ENCODE data around the gene PTPRG. TPM values are rescaled to one million over a fixed set of nuclear protein-coding genes. Genes with fewer than 3 reads are reported as not detected.

PTPRG gene
- total RNA-seq, 4 donors from 2014 or later, result 11.0 to 18.5 (median 14.9) TPM

- no peak for DNase-seq (ENCODE audit: low spot score in 2 of 2)
- no peaks in the 10 kb centered on the region for H3K36me3 ChIP-seq
- 75% methylated on average over 5 of the region's 5 CpGs for WGBS
- TF ChIP-seq POLR2AphosphoS5 (IDR thresholded peaks at IDR 0.05) (no peak), CTCF (IDR thresholded peaks at IDR 0.05) (no peak), POLR2A (IDR thresholded peaks at IDR 0.05) (no peak), EP300 (IDR thresholded peaks at IDR 0.05) (no peak)
- H3K4me1 ChIP-seq, result peaks cover 4% of the 10 kb centered on the region
- H3K27me3 ChIP-seq, result no peaks in the 10 kb centered on the region
- H3K27ac ChIP-seq, result no peak overlapping the region
- H3K9me3 ChIP-seq, result no peaks in the 10 kb centered on the region
- H3K4me3 ChIP-seq, result no peak overlapping the region
Measured at GRCh38 chr3:61668317-61668864, 107.0 kb downstream of the PTPRG start.

GRCh38 chr3:61669203-61669602, 107.8 kb downstream of the PTPRG start:
- Histone ChIP-seq H3K4me1 (no peaks in the 10 kb centered on the region), H3K4me3 (no peak overlapping the region), H3K9me3 (no peaks in the 10 kb centered on the region), H3K27ac (no peak overlapping the region), H3K36me3 (no peaks in the 10 kb centered on the region), H3K27me3 (no peaks in the 10 kb centered on the region)
- TF ChIP-seq EP300 (IDR thresholded peaks at IDR 0.05), result no peak
- no peak for TF ChIP-seq POLR2A (IDR thresholded peaks at IDR 0.05)
- no peak for TF ChIP-seq POLR2AphosphoS5 (IDR thresholded peaks at IDR 0.05)
- TF ChIP-seq CTCF (IDR thresholded peaks at IDR 0.05), result no peak
- WGBS, result 84% methylated on average over 3 of the region's 3 CpGs
- no peak for DNase-seq (ENCODE audit: low spot score in 2 of 2)

- no peak for TF ChIP-seq POLR2AphosphoS5 (IDR thresholded peaks at IDR 0.05)
- Histone ChIP-seq H3K9me3 (no peaks in the 10 kb centered on the region), H3K27ac (no peak overlapping the region), H3K4me1 (no peaks in the 10 kb centered on the region), H3K36me3 (no peaks in the 10 kb centered on the region), H3K27me3 (no peaks in the 10 kb centered on the region), H3K4me3 (no peak overlapping the region)
- no peak for DNase-seq (ENCODE audit: low spot score in 2 of 2)
- WGBS, result 64% methylated on average over 6 of the region's 6 CpGs
Measured at GRCh38 chr3:61669668-61670299, 108.4 kb downstream of the PTPRG start.

GRCh38 chr3:61673651-61674050, 112.3 kb downstream of the PTPRG start:
- Histone ChIP-seq H3K4me3 (no peak overlapping the region), H3K27ac (no peak overlapping the region), H3K4me1 (no peaks in the 10 kb centered on the region), H3K9me3 (no peaks in the 10 kb centered on the region), H3K36me3 (no peaks in the 10 kb centered on the region), H3K27me3 (no peaks in the 10 kb centered on the region)
- WGBS, result 65% methylated on average over 3 of the region's 3 CpGs
- DNase-seq (ENCODE audit: low spot score in 2 of 2), result no peak
- no peak for TF ChIP-seq POLR2A (IDR thresholded peaks at IDR 0.05)
- no peak for TF ChIP-seq POLR2AphosphoS5 (IDR thresholded peaks at IDR 0.05)

GRCh38 chr3:61674596-61674995, 113.2 kb downstream of the PTPRG start:
- Histone ChIP-seq H3K4me1 (no peaks in the 10 kb centered on the region), H3K36me3 (no peaks in the 10 kb centered on the region), H3K4me3 (no peak overlapping the region), H3K27me3 (no peaks in the 10 kb centered on the region), H3K9me3 (no peaks in the 10 kb centered on the region), H3K27ac (no peak overlapping the region)
- WGBS, result 59% methylated on average over 1 of the region's 1 CpG
- no peak for TF ChIP-seq CTCF (IDR thresholded peaks at IDR 0.05)
- TF ChIP-seq EP300 (IDR thresholded peaks at IDR 0.05), result no peak
- no peak for TF ChIP-seq POLR2A (IDR thresholded peaks at IDR 0.05)
- TF ChIP-seq POLR2AphosphoS5 (IDR thresholded peaks at IDR 0.05), result no peak
- no peak for DNase-seq (ENCODE audit: low spot score in 2 of 2)

GRCh38 chr3:61679026-61679425, 117.7 kb downstream of the PTPRG start:
- DNase-seq (ENCODE audit: low spot score in 2 of 2), result no peak
- Histone ChIP-seq H3K4me1 (peaks cover 5% of the 10 kb centered on the region), H3K27ac (no peak overlapping the region), H3K9me3 (no peaks in the 10 kb centered on the region), H3K36me3 (no peaks in the 10 kb centered on the region), H3K27me3 (no peaks in the 10 kb centered on the region), H3K4me3 (no peak overlapping the region)
- 96% methylated on average over 4 of the region's 4 CpGs for WGBS
- TF ChIP-seq POLR2AphosphoS5 (IDR thresholded peaks at IDR 0.05) (no peak), EP300 (IDR thresholded peaks at IDR 0.05) (no peak), POLR2A (IDR thresholded peaks at IDR 0.05) (no peak), CTCF (IDR thresholded peaks at IDR 0.05) (no peak)

Data from suprapubic skin (tissue), 4 donors.